Measurements from ENCODE around the gene ANKMY1.

Gene ANKMY1

DNA sequence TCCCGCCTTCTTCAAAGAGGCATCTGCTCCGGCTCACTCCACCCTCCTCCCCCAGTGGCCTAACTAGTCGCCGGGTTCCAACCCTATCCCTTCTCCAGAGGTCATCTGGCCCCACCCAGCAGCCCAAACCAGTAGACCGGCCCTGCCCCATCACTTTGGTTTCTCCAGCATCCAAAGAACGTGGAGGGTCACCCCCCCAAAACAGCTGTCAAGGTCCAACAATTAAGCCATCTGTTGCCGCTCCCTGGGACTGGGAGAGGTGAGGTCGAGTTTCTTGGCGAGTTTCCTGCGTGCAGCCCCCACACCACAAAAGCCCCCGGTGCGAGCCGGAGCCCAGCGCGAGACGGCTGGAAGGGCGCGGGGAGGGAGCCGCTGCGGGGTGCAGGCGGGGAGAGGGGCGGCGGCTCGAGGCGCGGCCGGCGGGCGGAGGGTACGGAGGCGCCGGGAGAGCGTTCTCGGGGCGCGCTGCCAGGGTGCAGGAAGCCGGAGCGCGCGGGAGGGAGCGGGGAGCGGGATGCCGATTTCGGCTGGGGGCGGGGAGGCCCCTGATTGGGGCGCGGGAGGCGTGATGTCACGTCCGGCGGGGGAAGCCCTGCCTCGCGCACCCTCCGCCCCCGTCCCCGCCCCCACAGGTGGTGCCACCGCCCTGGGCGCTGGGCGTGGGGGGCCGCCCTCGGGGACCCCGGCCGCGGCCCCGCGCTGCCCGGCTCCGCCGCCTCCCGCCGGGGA lies 122.9 kb downstream of the ANKMY1 start:
- peak; percentile 97 for DNase-seq (ENCODE audit: low spot score)

DNA sequence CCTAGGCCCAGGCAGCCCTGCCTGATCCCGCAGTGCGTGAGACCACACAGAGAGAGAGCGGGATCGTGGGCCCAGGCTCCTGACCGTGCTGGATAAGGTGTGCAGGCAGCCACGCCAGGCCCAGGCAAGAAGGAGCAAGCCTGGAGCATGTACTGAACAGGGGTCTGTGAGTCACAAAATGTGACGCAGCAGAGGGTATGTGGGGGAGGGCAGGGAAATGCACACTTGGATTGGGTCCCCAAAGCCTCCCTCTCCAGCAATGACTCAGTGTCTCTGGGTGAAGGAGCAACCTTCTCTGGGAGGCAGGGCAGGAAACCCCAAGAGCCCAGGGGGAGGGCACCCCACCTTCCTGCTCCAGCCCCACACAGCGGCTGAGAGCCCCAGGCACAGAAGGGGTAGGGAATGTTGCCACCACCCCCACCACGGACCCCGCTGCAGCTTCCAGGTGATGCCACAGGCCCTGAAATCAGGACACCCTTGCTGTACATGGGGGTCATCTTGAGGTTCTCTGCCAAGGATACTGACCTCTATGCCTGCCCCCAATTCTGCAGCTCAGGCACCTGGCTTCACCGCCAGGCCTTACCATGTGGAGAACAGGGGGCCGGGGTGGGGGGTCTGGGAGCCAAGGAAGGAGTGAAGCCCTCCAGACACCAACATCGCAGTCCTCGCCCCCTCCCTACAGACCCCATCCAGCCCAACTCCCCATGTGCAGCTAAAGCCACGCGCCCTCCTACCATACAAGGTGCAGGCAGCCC lies 123.6 kb downstream of the ANKMY1 start:
- no peak for DNase-seq (ENCODE audit: low spot score)

DNA sequence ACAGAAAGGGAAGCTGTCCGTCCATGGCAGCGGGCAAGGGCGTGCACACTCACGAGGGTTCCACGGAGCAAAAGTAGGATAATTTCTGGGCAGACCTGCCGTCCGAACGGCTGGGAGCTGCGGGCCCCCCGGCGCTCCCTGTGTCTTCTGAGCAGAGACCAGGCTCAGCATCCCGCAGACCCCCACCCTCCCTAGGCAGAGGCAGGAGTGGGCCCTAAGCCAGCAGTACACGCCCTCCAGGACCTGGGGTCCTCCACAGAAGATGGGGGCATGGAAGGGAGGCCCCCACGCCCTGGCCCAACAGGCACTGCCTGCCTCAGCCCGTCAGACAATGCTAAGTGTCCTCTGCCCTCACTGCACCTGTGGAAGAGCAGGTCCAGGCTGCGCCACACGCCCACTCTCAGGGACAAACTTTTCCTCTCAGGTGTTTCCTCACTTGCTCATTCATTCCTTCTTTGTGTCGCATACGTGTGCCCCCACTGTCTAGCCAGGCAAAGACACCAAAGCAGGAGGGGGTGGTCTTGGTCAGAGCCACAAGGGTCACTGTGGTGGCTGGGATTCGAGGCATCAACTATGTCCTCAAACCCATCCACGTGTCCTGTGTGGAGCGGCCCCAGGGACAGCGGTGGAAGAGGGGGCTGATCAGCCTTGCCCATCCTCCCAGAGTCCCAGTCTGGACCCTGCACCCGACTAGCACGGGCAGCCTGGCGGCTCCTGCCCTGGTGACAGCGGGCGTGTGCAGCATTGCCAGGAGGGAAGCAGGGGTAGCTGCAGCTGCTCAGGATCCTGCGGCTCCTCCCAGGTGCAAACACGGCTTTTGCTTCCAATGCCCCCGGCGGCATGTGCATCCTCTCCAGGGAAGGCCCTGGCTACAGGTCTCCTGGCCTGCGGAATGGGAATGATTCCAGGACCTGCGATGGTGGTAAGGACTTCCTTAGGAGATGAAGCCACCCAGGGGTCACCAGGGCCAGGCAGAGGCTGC lies 124.7 kb downstream of the ANKMY1 start:
- no peak for DNase-seq (ENCODE audit: low spot score)

DNA sequence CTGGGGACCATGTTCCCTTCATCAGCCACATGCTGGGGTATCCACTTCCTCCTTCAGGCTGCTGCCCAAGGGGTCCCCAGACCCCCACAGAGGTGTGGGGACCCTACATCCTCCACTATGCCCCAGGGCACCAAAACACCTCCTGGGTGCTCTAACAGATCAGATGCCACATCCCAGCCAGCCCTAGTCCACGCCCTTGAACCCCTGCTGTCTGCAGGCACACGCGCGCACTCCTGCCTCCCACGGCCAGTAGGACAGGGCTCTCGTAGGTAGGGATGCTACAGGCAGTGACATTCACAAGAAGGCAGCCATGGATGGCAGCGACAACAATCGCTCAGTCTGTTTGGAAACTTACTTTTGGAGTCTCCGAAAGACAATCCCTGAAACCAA lies 125.4 kb downstream of the ANKMY1 start:
- no peak for DNase-seq (ENCODE audit: low spot score)

DNA sequence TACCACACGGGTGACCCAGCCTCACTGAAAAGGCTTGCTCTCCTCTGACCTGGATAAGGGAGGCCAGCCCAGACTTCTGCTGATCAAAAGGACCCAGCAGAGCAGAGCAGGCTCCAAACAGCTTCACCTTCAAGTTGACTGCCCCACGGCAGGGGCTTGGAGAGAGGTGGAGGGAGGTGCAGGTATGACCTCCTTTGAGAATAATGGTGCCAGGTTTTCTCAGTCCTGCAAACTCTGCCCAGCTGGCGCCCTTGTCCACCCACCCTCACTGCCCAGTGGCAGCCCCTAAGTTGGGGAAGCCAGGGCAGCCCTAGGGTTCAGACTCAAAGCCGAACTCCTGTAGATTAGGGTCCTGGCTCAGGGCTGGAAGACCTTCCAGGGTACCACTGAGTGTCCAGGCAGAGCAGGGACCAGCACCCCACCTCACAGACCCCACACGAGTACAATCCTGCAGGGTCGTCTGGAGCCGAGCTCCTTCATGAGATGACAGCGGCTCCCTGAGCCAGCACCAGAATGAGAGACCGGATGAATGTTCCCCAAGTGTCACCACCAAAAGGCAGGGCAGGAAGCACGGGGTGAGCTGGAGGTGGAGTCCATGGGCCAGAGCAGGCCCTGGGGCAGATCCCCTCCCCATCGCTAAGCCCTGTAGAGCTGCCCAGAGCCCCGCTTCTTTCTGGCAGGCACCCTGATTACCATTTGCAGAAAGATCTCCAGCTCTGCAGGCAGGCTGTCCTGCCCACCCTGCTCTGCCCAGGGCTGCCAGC lies 125.9 kb downstream of the ANKMY1 start:
- no peak for DNase-seq (ENCODE audit: low spot score)

DNA sequence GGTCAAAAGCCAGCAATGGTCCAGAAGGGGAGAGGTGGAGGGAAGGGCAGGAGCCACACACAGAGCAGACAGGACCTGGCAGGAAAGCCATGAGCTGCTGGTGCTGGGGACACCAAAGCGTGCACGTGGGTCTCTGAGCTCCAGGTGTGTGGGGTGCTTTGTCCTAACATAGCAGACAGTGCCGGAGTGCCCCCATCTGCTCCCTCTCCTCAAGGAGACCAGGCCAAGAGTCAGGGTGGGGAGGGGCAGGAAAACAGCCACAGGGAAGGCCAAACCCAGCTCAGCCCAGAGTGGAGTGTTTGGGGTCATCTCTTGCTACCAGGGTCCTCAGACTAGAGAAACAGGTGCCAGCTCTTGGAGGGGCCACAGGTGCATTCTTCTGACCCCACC lies 126.5 kb downstream of the ANKMY1 start:
- no peak for DNase-seq (ENCODE audit: low spot score)

DNA sequence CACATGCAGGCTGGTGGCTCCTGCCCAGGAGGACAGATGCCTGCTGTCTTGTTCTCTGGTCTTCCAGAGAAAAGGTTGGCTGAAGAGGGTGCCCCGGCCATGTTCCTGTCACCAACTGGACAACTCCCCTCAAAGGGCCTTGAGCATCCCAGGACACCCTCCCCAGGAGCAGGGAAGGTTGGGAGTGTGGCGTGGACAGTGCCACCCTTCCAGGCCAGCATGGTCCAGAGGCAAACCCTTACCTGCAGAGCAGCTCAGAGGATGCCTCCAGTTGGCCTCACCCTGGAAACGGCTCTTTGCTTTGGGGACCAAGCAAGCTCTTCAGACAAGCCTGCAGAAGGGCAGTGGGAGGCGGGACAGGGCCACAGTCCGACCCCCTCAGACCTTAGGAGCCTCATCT lies 127.2 kb downstream of the ANKMY1 start:
- no peak for DNase-seq (ENCODE audit: low spot score)

DNA sequence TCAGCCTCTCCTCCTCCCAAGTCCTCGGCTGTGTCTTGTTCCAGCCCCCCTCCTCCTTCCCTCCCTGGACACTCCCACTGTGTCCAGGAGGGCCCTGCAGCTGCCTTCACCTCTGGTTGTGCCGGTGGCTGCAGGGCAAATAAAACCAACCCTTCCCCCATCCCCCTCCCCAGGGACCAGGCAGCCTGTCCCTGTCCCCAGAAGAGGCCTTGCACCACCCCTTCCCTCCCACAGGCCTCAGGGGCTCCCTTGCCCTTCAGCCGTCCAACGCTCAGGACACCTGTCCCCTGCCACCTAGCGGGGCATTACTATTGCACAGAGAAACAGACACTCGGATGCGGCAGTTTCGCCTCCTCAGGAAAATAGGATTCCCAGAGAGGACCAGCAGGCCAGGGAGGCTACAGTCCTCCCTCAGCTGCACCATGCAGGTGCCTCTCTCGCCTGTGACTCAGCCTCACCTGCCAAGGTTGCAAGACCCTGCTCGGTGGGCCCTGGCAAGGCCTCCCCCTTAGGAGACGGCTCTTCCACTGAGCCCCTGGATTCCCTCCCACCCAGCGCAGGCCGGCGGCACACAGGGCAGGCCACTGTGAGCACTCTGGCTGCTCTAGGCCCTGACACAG lies 127.8 kb downstream of the ANKMY1 start:
- no peak for DNase-seq (ENCODE audit: low spot score)
